ENCODE measurements around the gene RBM41. TPM values are rescaled to one million over a fixed set of nuclear protein-coding genes. Genes with fewer than 3 reads are reported as not detected.
A peak's percentile ranks its signal among the peaks of the same experiment; 100 is the strongest.
"Not testable (repeated sequence)": the region's sequence is repeated elsewhere in the genome, so short reads cannot be mapped to it uniquely, and the experiment has no call there.

Gene RBM41
- total RNA-seq, 1 donor from 2014 or later: 20.4 TPM

- no peak overlapping the region for H3K4me3 ChIP-seq (ENCODE audit: insufficient read depth, low read depth, low read length)
- no peaks in the 10 kb centered on the region for H3K36me3 ChIP-seq (ENCODE audit: insufficient read depth, low read length)
- H3K27me3 ChIP-seq (ENCODE audit: insufficient read depth, low read length): no peaks in the 10 kb centered on the region
- Mint-ChIP-seq H3K4me1 (ENCODE audit: low read depth, unreplicated experiment) (peaks cover 8% of the 10 kb centered on the region), H3K36me3 (ENCODE audit: low read depth, unreplicated experiment) (no peaks in the 10 kb centered on the region), H3K9me3 (ENCODE audit: unreplicated experiment) (no peaks in the 10 kb centered on the region), H3K27me3 (ENCODE audit: low read depth, unreplicated experiment) (no peaks in the 10 kb centered on the region), H3K4me3 (ENCODE audit: unreplicated experiment) (no peak overlapping the region), H3K27ac (ENCODE audit: unreplicated experiment) (no peak overlapping the region)
- H3K4me2 ChIP-seq (ENCODE audit: low read length): no peak overlapping the region
- no peaks in the 10 kb centered on the region for H3K4me1 ChIP-seq (ENCODE audit: insufficient read depth, low read length)
- H4K20me1 ChIP-seq (ENCODE audit: insufficient read depth, low read length): no peaks in the 10 kb centered on the region
- no peaks in the 10 kb centered on the region for H3K9me3 ChIP-seq (ENCODE audit: insufficient read depth, low read depth, low read length)
- peak; percentile 60 for FAIRE-seq
- H3K27ac ChIP-seq (ENCODE audit: low read depth, low read length): no peak overlapping the region
- H2AFZ ChIP-seq (ENCODE audit: low read depth, low read length): no peak overlapping the region
- DNase-seq (ENCODE audit: low read depth): no peak
- no peaks in the 10 kb centered on the region for H3K79me2 ChIP-seq (ENCODE audit: insufficient read depth, low read length)
- H3K9ac ChIP-seq (ENCODE audit: low read length): no peak overlapping the region
- TF ChIP-seq EZH2 (IDR thresholded peaks at IDR 0.05; ENCODE audit: insufficient read depth, low read length): no peak
- TF ChIP-seq CTCF (IDR thresholded peaks at IDR 0.05; ENCODE audit: insufficient read depth, low read depth, low read length): no peak
Observed at GRCh38 chrX:107102980-107103379, 15.6 kb downstream of the RBM41 start.

DNA sequence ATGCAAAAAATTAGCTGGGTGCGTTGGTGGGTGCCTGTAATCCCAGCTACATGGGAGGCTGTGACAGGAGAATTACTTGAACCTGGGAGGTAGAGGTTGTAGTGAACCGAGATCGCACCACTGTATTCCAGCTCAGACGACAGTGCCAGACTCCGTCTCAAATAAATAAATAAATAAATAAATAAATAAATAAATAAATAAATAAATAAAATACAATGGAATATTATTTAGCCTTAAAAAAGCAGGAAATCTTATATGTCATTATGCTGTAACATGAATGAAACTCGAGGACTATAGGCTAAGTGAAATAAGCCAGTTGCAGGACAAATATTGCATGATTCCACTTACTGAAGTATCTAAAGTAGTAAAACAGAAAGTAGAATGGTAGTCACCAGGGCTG, 42.5 kb downstream of the RBM41 start:
- no peaks in the 10 kb centered on the region for H3K27me3 ChIP-seq (ENCODE audit: insufficient read depth, low read length)
- TF ChIP-seq CTCF (IDR thresholded peaks at IDR 0.05; ENCODE audit: insufficient read depth, low read depth, low read length) (no peak), EZH2 (IDR thresholded peaks at IDR 0.05; ENCODE audit: insufficient read depth, low read length) (no peak)
- H3K27ac Mint-ChIP-seq (ENCODE audit: unreplicated experiment): no peak overlapping the region
- H4K20me1 ChIP-seq (ENCODE audit: insufficient read depth, low read length): no peaks in the 10 kb centered on the region
- no peak overlapping the region for H3K9ac ChIP-seq (ENCODE audit: low read length)
- DNase-seq (ENCODE audit: low read depth): no peak
- H3K79me2 ChIP-seq (ENCODE audit: insufficient read depth, low read length): no peaks in the 10 kb centered on the region
- H3K27me3 Mint-ChIP-seq (ENCODE audit: low read depth, unreplicated experiment): no peaks in the 10 kb centered on the region
- H3K9me3 Mint-ChIP-seq (ENCODE audit: unreplicated experiment): peaks cover 4% of the 10 kb centered on the region
- H2AFZ ChIP-seq (ENCODE audit: low read depth, low read length): no peak overlapping the region
- no peak overlapping the region for H3K4me3 Mint-ChIP-seq (ENCODE audit: unreplicated experiment)
- H3K4me1 Mint-ChIP-seq (ENCODE audit: low read depth, unreplicated experiment): no peaks in the 10 kb centered on the region
- no peaks in the 10 kb centered on the region for H3K4me1 ChIP-seq (ENCODE audit: insufficient read depth, low read length)
- no peaks in the 10 kb centered on the region for H3K36me3 ChIP-seq (ENCODE audit: insufficient read depth, low read length)
- H3K4me2 ChIP-seq (ENCODE audit: low read length): no peak overlapping the region
- H3K27ac ChIP-seq (ENCODE audit: low read depth, low read length): no peak overlapping the region
- H3K36me3 Mint-ChIP-seq (ENCODE audit: low read depth, unreplicated experiment): peaks cover 11% of the 10 kb centered on the region
- no peak overlapping the region for H3K4me3 ChIP-seq (ENCODE audit: insufficient read depth, low read depth, low read length)
- H3K9me3 ChIP-seq (ENCODE audit: insufficient read depth, low read depth, low read length): no peaks in the 10 kb centered on the region
- FAIRE-seq: no peak

- not testable (repeated sequence) for H3K9me3 ChIP-seq (ENCODE audit: insufficient read depth, low read depth, low read length); H3K79me2 ChIP-seq (ENCODE audit: insufficient read depth, low read length); H3K9ac ChIP-seq (ENCODE audit: low read length); H3K4me2 ChIP-seq (ENCODE audit: low read length); H2AFZ ChIP-seq (ENCODE audit: low read depth, low read length); H3K4me1 Mint-ChIP-seq (ENCODE audit: low read depth, unreplicated experiment); H3K4me3 Mint-ChIP-seq (ENCODE audit: unreplicated experiment); H3K4me3 ChIP-seq (ENCODE audit: insufficient read depth, low read depth, low read length); H3K9me3 Mint-ChIP-seq (ENCODE audit: unreplicated experiment); H3K27me3 ChIP-seq (ENCODE audit: insufficient read depth, low read length); H3K27me3 Mint-ChIP-seq (ENCODE audit: low read depth, unreplicated experiment); H3K27ac Mint-ChIP-seq (ENCODE audit: unreplicated experiment); H4K20me1 ChIP-seq (ENCODE audit: insufficient read depth, low read length); H3K36me3 ChIP-seq (ENCODE audit: insufficient read depth, low read length); H3K4me1 ChIP-seq (ENCODE audit: insufficient read depth, low read length); H3K27ac ChIP-seq (ENCODE audit: low read depth, low read length); H3K36me3 Mint-ChIP-seq (ENCODE audit: low read depth, unreplicated experiment)
- FAIRE-seq (peak; percentile 23), DNase-seq (ENCODE audit: low read depth) (peak; percentile 34)
Observed at GRCh38 chrX:107057731-107058130, 60.9 kb downstream of the RBM41 start.

All from astrocyte (in vitro differentiated cells and primary cell).